Panc1 (cell line): ENCODE measurements around the gene COQ10A. TPM values are rescaled to one million over a fixed set of nuclear protein-coding genes. Genes with fewer than 3 reads are reported as not detected.

ENCODE experiments used
- ATAC-seq: fragments of 200-7000 bp; cut with Tn5 transposase; 2 replicates; pipeline ENCODE4 v1.9.1; 2020; ENCODE audit warnings: mild to moderate bottlenecking, moderate library complexity
- BruUV-seq: library from RNA; stranded (reverse); fragments of 400-500 nt; replicated peaks from 2 replicates; lab custom pipeline; 2021; lab: Mats Ljungman, UMichigan
- CTCF ChIA-PET: fragments of 300-600 bp; sonication (Branson Sonifier 250); formaldehyde crosslinking; loops from one replicate; lab custom pipeline; 2022; ENCODE audit warnings: antibody characterized with exemption; lab: Charles Lee
- POLR2A ChIA-PET: fragments of 300-600 bp; sonication (Branson Sonifier 250); formaldehyde crosslinking; loops from one replicate; lab custom pipeline; 2022; ENCODE audit warnings: antibody characterized with exemption; lab: Charles Lee
- DNase-seq: peaks from one replicate; pipeline ENCODE4 v3.0.0-alpha.2; 2010; ENCODE audit warnings: low read depth, low spot score
- H3K27ac ChIP-seq: 2 replicates; pipeline ENCODE4 v1.5.1; 2011; ENCODE audit warnings: mild to moderate bottlenecking, low read length, inconsistent platforms
- H3K27me3 ChIP-seq: fragments of 200-500 bp; sonication (Bioruptor generic); 2 replicates; pipeline ENCODE4 v1.6.0; 2014; ENCODE audit warnings: low read length, inconsistent platforms; ENCODE audit not compliant: control insufficient read depth, insufficient read depth
- H3K36me3 ChIP-seq: fragments of 200-500 bp; sonication (Bioruptor generic); 2 replicates; pipeline ENCODE4 v1.5.1; 2014; ENCODE audit warnings: inconsistent platforms, mild to moderate bottlenecking, low read length, moderate library complexity; ENCODE audit not compliant: control insufficient read depth, insufficient read depth
- H3K4me1 ChIP-seq: 2 replicates; pipeline ENCODE4 v1.5.1; 2011; ENCODE audit warnings: inconsistent platforms, mild to moderate bottlenecking, low read length, moderate library complexity; ENCODE audit not compliant: control insufficient read depth, insufficient read depth
- H3K4me3 ChIP-seq, 2 experiments: 2 replicates each; pipeline ENCODE4 v1.5.1; 2011 to 2012; ENCODE audit warnings: low read depth in 2 of 2, low read length in 2 of 2, mild to moderate bottlenecking in 2 of 2, inconsistent platforms in 1 of 2, moderate library complexity in 1 of 2
- H3K9me3 ChIP-seq: fragments of 200-500 bp; sonication (Bioruptor generic); 2 replicates; pipeline ENCODE4 v1.5.1; 2014; ENCODE audit warnings: low read depth, mild to moderate bottlenecking, inconsistent platforms, low read length, moderate library complexity; ENCODE audit not compliant: control insufficient read depth, insufficient read depth
- CTCF ChIP-seq: fragments of 450-650 bp; IDR thresholded peaks from 2 replicates; pipeline ENCODE4 v1.5.1; 2017; ENCODE audit warnings: mild to moderate bottlenecking
- POLR2AphosphoS5 ChIP-seq: IDR thresholded peaks from 2 replicates; pipeline ENCODE4 v1.6.1; 2012; ENCODE audit warnings: mild to moderate bottlenecking, low read depth, low read length, moderate library complexity
- SIN3A ChIP-seq: IDR thresholded peaks from 2 replicates; pipeline ENCODE4 v1.6.1; 2012; ENCODE audit warnings: low read depth, mild to moderate bottlenecking, low read length, moderate library complexity, borderline replicate concordance; ENCODE audit not compliant: insufficient read depth
- TCF7L2 ChIP-seq: IDR thresholded peaks from 2 replicates; pipeline ENCODE4 v1.6.1; 2011; ENCODE audit warnings: mild to moderate bottlenecking, low read depth, low read length, inconsistent platforms
- in situ Hi-C: cut with HindIII; loops from 2 replicates; pipeline ENCODE4 v1.10.0; 2016; ENCODE audit warnings: low sequenced_read_pairs, low pct_unique_long_range_greater_than_20kb
- intact Hi-C: fragments of 100-400 bp; cut with micrococcal nuclease; formaldehyde crosslinking; loops from one replicate; pipeline ENCODE4 v1.10.0; 2022; ENCODE audit not compliant: unreplicated experiment
- total RNA-seq: library from RNA; stranded (reverse); gene quantifications from one replicate; pipeline ENCODE4 v1.2.1, GENCODE V29; 2021; ENCODE audit not compliant: unreplicated experiment
- TF ChIP-seq, protein P1 (sequence below), 2 experiments: IDR thresholded peaks; 2 replicates each; pipeline ENCODE4 v1.6.1; 2011 to 2012; ENCODE audit warnings: low read depth in 2 of 2, control low read depth in 1 of 2, low read length in 1 of 2, mild to moderate bottlenecking in 1 of 2, moderate library complexity in 1 of 2; ENCODE audit not compliant: insufficient read depth in 1 of 2

Gene COQ10A
- total RNA-seq, 1 experiment from 2014 or later = 20.0 TPM

GRCh38 chr12:56236091-56236490 lies 30.7 kb upstream of the COQ10A start:
- intact Hi-C loops = no loop called here
- POLR2A ChIA-PET = no interaction called here
- H3K27ac ChIP-seq = no peak overlapping the region
- DNase-seq (no peak), ATAC-seq (no peak)
- no peaks in the 10 kb centered on the region; the same call in 1 of the 2 replicates for H3K36me3 ChIP-seq
- H3K27me3 ChIP-seq = no peaks in the 10 kb centered on the region
- no peak overlapping the region for H3K4me3 ChIP-seq
- in situ Hi-C loops = no loop called here
- no peaks in the 10 kb centered on the region for H3K4me1 ChIP-seq
- TF ChIP-seq POLR2AphosphoS5 (no peak), TCF7L2 (no peak), SIN3A (no peak), CTCF (no peak)
- TF ChIP-seq, protein P1, sequence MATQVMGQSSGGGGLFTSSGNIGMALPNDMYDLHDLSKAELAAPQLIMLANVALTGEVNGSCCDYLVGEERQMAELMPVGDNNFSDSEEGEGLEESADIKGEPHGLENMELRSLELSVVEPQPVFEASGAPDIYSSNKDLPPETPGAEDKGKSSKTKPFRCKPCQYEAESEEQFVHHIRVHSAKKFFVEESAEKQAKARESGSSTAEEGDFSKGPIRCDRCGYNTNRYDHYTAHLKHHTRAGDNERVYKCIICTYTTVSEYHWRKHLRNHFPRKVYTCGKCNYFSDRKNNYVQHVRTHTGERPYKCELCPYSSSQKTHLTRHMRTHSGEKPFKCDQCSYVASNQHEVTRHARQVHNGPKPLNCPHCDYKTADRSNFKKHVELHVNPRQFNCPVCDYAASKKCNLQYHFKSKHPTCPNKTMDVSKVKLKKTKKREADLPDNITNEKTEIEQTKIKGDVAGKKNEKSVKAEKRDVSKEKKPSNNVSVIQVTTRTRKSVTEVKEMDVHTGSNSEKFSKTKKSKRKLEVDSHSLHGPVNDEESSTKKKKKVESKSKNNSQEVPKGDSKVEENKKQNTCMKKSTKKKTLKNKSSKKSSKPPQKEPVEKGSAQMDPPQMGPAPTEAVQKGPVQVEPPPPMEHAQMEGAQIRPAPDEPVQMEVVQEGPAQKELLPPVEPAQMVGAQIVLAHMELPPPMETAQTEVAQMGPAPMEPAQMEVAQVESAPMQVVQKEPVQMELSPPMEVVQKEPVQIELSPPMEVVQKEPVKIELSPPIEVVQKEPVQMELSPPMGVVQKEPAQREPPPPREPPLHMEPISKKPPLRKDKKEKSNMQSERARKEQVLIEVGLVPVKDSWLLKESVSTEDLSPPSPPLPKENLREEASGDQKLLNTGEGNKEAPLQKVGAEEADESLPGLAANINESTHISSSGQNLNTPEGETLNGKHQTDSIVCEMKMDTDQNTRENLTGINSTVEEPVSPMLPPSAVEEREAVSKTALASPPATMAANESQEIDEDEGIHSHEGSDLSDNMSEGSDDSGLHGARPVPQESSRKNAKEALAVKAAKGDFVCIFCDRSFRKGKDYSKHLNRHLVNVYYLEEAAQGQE (IDR thresholded peaks at IDR 0.05; ENCODE audit: insufficient read depth in 1 of 2, low read depth in 2 of 2, low read length in 1 of 2) = no peak
- CTCF ChIA-PET = no interaction called here
- no TSS peak for BruUV-seq
- no peaks in the 10 kb centered on the region for H3K9me3 ChIP-seq

- H3K9me3 ChIP-seq = no peaks in the 10 kb centered on the region
- intact Hi-C loops = no loop called here
- no peak overlapping the region for H3K4me3 ChIP-seq
- no TSS peak for BruUV-seq
- POLR2A ChIA-PET = no interaction called here
- peaks cover 4% of the 10 kb centered on the region; the same call in 1 of the 2 replicates for H3K36me3 ChIP-seq
- DNase-seq (no peak), ATAC-seq (no peak)
- H3K27ac ChIP-seq = no peak overlapping the region
- no peaks in the 10 kb centered on the region for H3K27me3 ChIP-seq
- in situ Hi-C loops = no loop called here
- CTCF ChIA-PET = no interaction called here
- H3K4me1 ChIP-seq = no peaks in the 10 kb centered on the region
- TF ChIP-seq, protein P1 (IDR thresholded peaks at IDR 0.05; ENCODE audit: insufficient read depth in 1 of 2, low read depth in 2 of 2, low read length in 1 of 2) = no peak
- TF ChIP-seq POLR2AphosphoS5 = 0 out of 2 replicates have a peak, but pooled peaks have one; percentile 6
- no peak for TF ChIP-seq CTCF
- no peak for TF ChIP-seq SIN3A
- TF ChIP-seq TCF7L2 = no peak
Observed at GRCh38 chr12:56236985-56237384, 29.8 kb upstream of the COQ10A start.
